NCI-H2107 (cell line): Measurements from ENCODE around the gene VAT1.
"Not testable (repeated sequence)": the region's sequence is repeated elsewhere in the genome, so short reads cannot be mapped to it uniquely, and the experiment has no call there.

Experiments used
- DNase-seq: peaks from one replicate; lab custom pipeline; 2025; lab: John Stamatoyannopoulos, UW

VAT1 gene

DNA sequence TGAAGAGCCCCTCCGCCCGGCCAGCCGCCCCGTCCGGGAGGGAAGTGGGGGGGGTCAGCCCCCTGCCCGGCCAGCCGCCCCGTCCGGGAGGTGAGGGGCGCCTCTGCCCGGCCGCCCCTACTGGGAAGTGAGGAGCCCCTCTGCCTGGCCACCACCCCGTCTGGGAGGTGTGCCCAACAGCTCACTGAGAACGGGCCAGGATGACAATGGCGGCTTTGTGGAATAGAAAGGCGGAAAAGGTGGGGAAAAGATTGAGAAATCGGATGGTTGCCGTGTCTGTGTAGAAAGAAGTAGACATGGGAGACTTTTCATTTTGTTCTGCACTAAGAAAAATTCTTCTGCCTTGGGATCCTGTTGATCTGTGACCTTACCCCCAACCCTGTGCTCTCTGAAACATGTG, 48.9 kb downstream of the VAT1 start:
- DNase-seq, result not testable (repeated sequence)

DNA sequence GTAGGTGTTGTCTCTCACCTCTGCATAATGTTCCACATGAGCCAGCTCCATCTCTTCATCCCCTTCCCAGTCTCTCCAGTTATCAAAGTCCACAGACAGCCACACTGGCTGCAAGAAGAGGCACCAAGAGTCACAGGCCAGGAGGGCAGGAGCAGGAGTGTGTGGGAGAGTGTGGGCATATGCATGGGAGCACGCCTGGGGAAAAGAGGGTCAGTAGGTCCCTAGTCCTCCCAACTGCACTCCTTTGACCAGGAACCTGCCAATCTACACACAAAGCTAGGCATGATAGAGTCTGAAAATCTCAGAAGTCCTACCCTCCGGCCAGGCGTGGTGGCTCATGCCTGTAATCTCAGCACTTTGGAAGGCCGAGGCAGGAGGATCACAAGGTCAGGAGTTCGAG, 50.6 kb downstream of the VAT1 start:
- DNase-seq, result no peak

DNA sequence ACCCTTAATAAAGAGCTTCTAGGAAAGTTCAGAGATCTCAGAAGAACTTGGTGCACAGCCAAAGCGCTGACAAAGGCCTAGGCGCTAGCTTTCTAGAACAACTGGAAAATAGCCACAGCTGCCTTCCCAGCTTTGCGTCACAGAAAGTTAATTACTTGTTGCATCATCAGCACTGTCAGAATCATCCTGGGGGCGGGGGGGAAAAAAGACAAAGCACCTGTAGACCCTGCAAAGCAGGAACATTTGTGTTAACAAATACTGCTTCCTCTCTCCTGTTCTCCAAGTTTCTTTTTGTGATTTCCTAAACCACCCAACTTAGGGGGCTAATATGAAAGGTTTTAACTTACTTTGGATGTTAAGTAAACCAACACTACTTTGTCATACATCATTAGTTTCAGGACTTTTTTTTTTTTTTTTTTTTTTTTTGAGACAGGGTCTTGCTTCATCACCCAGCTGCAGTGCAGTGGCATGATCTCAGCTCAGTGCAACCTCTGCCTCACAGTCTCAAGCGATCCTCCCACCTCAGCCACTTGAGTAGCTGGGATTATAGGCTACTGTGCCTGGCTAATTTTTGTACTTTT, 53.1 kb downstream of the VAT1 start:
- no peak for DNase-seq

DNA sequence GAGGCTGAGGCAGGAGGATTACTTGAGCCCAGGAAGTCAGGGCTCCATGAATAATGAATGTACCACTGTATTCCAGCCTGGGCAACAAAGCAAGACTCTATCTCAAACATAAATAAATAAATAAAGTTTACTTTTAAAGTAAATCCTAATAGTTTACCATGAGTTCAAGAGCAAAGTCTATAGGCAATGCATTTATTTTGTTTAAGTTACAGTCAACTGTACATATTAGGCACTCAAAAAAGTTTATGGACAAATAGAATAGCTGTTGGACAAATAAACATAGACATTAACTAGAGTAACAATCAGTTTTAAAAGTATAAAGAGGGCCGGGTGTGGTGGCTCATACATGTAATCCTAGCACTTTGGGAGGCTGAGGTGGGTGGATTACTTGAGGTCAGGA, 54.3 kb downstream of the VAT1 start:
- DNase-seq, result no peak
